HepG2 (cell line): ENCODE results near the gene SEC14L1. TPM values are rescaled to one million over a fixed set of nuclear protein-coding genes. Genes with fewer than 3 reads are reported as not detected.

Experiments used
- ELF1 ChIP-seq: sonication (generic); formaldehyde crosslinking; IDR thresholded peaks from 2 replicates; pipeline ENCODE4 v1.4.0; 2020; ENCODE audit warnings: missing genetic modification reagents
- FIP1L1 ChIP-seq: fragments of 200-400 bp; formaldehyde crosslinking; IDR thresholded peaks from 2 replicates; pipeline ENCODE4 v1.6.1; 2018; ENCODE audit warnings: low read depth, mild to moderate bottlenecking, low read length, moderate library complexity, borderline replicate concordance; ENCODE audit not compliant: insufficient read depth
- HMG20B ChIP-seq: conservative IDR thresholded peaks from 2 replicates; pipeline ENCODE4 v1.6.1; 2016; ENCODE audit warnings: missing genetic modification reagents, missing compliant biosample characterization
- KDM6A ChIP-seq: IDR thresholded peaks from 2 replicates; pipeline ENCODE4 v1.6.1; 2016; ENCODE audit warnings: low read depth
- MED8 ChIP-seq: sonication (generic); formaldehyde crosslinking; IDR thresholded peaks from 2 replicates; pipeline ENCODE4 v1.8.1; 2023; ENCODE audit warnings: mild to moderate bottlenecking, missing genetic modification reagents; ENCODE audit not compliant: insufficient replicate concordance
- SIX1 ChIP-seq: sonication (generic); formaldehyde crosslinking; IDR thresholded peaks from 2 replicates; pipeline ENCODE4 v1.4.0; 2020; ENCODE audit warnings: missing genetic modification reagents, borderline replicate concordance
- ZBTB7B ChIP-seq: sonication (generic); formaldehyde crosslinking; IDR thresholded peaks from 2 replicates; pipeline ENCODE4 v1.4.0; 2020; ENCODE audit warnings: missing genetic modification reagents
- ZMYM4 ChIP-seq: sonication (generic); formaldehyde crosslinking; IDR thresholded peaks from 2 replicates; pipeline ENCODE4 v1.8.1; 2023; ENCODE audit warnings: mild to moderate bottlenecking, missing genetic modification reagents
- ZNF354B ChIP-seq: sonication (generic); formaldehyde crosslinking; IDR thresholded peaks from 2 replicates; pipeline ENCODE4 v1.8.0; 2022; ENCODE audit warnings: mild to moderate bottlenecking, missing genetic modification reagents
- ZNF572 ChIP-seq: sonication (generic); formaldehyde crosslinking; IDR thresholded peaks from 2 replicates; pipeline ENCODE4 v1.5.1; 2020; ENCODE audit warnings: mild to moderate bottlenecking, missing genetic modification reagents
- ZNF629 ChIP-seq: sonication (generic); formaldehyde crosslinking; conservative IDR thresholded peaks from 2 replicates; pipeline ENCODE4 v1.5.0; 2020; ENCODE audit warnings: missing genetic modification reagents
- ZSCAN12 ChIP-seq: sonication (generic); formaldehyde crosslinking; IDR thresholded peaks from 2 replicates; pipeline ENCODE4 v1.9.0; 2021; ENCODE audit warnings: mild to moderate bottlenecking, missing genetic modification reagents
- polyA plus RNA-seq, 8 experiments: library from polyadenylated mRNA; depleted of rRNA in 3 of 8; stranded (reverse) in 7 of 8; unstranded in 1 of 8; fragments of >200 nt; fragmentation: Illumina TruSeq in 4 of 8; extraction: Trizol in 4 of 8; gene quantifications; 2 replicates each; pipeline versions ENCODE4 v1.2.1 to v1.2.3, GENCODE V29; 2011 to 2016; ENCODE audit warnings: low read depth in 4 of 8, missing spikeins in 1 of 8, mixed read lengths in 1 of 8; ENCODE audit not compliant: insufficient read depth in 1 of 8
- total RNA-seq, 5 experiments: library from RNA; depleted of rRNA; stranded (reverse); fragments of >200 nt; fragmentation: Illumina TruSeq; extraction: Trizol; gene quantifications; 2 replicates each; pipeline ENCODE4 v1.2.3, GENCODE V29; 2016; ENCODE audit warnings: low read depth in 1 of 5
- TF ChIP-seq, protein P1 (sequence below): IDR thresholded peaks from 2 replicates; pipeline ENCODE4 v1.6.1; 2016
- TF ChIP-seq, protein P2 (sequence below): sonication (generic); formaldehyde crosslinking; IDR thresholded peaks from 2 replicates; pipeline ENCODE4 v1.4.0; 2020; ENCODE audit warnings: mild to moderate bottlenecking, missing genetic modification reagents
- TF ChIP-seq, protein P3 (sequence below): sonication (generic); formaldehyde crosslinking; IDR thresholded peaks from 2 replicates; pipeline ENCODE4 v1.4.0; 2020; ENCODE audit warnings: missing genetic modification reagents, borderline replicate concordance
- TF ChIP-seq, protein P4 (sequence below): sonication (generic); IDR thresholded peaks from 2 replicates; pipeline ENCODE4 v1.6.1; 2016; ENCODE audit warnings: low read depth, borderline replicate concordance
- TF ChIP-seq, protein P5 (sequence below): IDR thresholded peaks from 2 replicates; pipeline ENCODE4 v1.6.1; 2016; ENCODE audit warnings: low read depth, borderline replicate concordance
- TF ChIP-seq, protein P6 (sequence below): IDR thresholded peaks from 2 replicates; pipeline ENCODE4 v1.6.1; 2016; ENCODE audit warnings: missing compliant biosample characterization, missing genetic modification reagents, borderline replicate concordance
- TF ChIP-seq, protein P7 (sequence below): sonication (generic); formaldehyde crosslinking; IDR thresholded peaks from 2 replicates; pipeline ENCODE4 v1.5.1; 2020; ENCODE audit warnings: mild to moderate bottlenecking, missing genetic modification reagents, moderate library complexity

The SEC14L1 gene
- total and polyA plus RNA-seq, 2 of the 13 experiments (the other 11 are each of a cell fraction or from before 2014, with no cell fraction given), result 26.3 to 43.9 TPM

DNA sequence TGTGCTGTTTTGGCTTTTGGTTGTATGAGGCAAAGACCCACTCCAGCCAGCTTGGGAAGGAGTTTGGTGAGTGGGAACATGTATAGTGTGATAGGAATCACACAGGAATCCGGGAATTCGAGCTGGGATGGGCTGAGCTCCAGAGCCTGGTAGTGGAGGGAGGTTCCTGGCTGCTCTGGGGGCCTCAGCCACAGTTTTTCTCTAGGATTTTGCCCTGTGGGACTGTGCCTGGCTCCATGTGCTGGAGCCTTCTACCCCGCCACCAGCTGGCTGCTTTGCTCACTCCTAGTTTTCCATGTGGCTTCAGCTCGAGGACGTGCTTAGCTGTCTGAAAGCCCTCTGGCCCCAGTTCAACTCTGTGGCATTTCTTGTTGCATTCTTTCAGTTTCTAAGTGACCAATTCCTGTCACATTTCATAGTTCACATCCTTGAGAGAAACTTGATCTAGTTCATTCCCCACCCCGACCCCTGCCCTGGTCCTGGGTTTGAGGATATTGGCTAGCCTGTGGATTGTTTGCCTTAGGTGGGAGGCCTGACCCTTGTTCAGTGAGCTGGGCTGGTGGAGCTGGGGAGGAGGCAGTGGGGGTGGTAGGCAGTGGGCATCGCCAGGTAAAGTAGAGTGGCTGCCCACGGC is 5.0 kb downstream of the SEC14L1 start (continued):
- TF ChIP-seq, protein P1, sequence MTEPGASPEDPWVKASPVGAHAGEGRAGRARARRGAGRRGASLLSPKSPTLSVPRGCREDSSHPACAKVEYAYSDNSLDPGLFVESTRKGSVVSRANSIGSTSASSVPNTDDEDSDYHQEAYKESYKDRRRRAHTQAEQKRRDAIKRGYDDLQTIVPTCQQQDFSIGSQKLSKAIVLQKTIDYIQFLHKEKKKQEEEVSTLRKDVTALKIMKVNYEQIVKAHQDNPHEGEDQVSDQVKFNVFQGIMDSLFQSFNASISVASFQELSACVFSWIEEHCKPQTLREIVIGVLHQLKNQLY (CRISPR knock-in tag), result 0 out of 2 replicates have a peak, but pooled peaks have one; percentile 46
- TF ChIP-seq, protein P2, sequence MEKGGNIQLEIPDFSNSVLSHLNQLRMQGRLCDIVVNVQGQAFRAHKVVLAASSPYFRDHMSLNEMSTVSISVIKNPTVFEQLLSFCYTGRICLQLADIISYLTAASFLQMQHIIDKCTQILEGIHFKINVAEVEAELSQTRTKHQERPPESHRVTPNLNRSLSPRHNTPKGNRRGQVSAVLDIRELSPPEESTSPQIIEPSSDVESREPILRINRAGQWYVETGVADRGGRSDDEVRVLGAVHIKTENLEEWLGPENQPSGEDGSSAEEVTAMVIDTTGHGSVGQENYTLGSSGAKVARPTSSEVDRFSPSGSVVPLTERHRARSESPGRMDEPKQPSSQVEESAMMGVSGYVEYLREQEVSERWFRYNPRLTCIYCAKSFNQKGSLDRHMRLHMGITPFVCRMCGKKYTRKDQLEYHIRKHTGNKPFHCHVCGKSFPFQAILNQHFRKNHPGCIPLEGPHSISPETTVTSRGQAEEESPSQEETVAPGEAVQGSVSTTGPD (CRISPR knock-in tag), result peak; percentile 52; the same call in 1 of the 2 replicates
- TF ChIP-seq KDM6A (CRISPR knock-in tag) (0 out of 2 replicates have a peak, but pooled peaks have one; percentile 19), ZSCAN12 (CRISPR knock-in tag) (peak; percentile 79; the same call in 1 of the 2 replicates), SIX1 (CRISPR knock-in tag) (peak; percentile 87), ZNF629 (CRISPR knock-in tag) (no peak), HMG20B (no peak), MED8 (CRISPR knock-in tag) (no peak), ZNF572 (0 out of 2 replicates have a peak, but pooled peaks have one; percentile 51), FIP1L1 (no peak), ZMYM4 (CRISPR knock-in tag) (peak; percentile 43; the same call in 1 of the 2 replicates), ZBTB7B (CRISPR knock-in tag) (peak; percentile 28; the same call in 1 of the 2 replicates), ELF1 (CRISPR knock-in tag) (0 out of 2 replicates have a peak, but pooled peaks have one; percentile 16), ZNF354B (CRISPR knock-in tag) (no peak)
- TF ChIP-seq, protein P3, sequence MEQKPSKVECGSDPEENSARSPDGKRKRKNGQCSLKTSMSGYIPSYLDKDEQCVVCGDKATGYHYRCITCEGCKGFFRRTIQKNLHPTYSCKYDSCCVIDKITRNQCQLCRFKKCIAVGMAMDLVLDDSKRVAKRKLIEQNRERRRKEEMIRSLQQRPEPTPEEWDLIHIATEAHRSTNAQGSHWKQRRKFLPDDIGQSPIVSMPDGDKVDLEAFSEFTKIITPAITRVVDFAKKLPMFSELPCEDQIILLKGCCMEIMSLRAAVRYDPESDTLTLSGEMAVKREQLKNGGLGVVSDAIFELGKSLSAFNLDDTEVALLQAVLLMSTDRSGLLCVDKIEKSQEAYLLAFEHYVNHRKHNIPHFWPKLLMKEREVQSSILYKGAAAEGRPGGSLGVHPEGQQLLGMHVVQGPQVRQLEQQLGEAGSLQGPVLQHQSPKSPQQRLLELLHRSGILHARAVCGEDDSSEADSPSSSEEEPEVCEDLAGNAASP, result peak; percentile 45; the same call in 1 of the 2 replicates
- TF ChIP-seq, protein P4, sequence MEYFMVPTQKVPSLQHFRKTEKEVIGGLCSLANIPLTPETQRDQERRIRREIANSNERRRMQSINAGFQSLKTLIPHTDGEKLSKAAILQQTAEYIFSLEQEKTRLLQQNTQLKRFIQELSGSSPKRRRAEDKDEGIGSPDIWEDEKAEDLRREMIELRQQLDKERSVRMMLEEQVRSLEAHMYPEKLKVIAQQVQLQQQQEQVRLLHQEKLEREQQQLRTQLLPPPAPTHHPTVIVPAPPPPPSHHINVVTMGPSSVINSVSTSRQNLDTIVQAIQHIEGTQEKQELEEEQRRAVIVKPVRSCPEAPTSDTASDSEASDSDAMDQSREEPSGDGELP, result peak; percentile 75
- TF ChIP-seq, protein P5, sequence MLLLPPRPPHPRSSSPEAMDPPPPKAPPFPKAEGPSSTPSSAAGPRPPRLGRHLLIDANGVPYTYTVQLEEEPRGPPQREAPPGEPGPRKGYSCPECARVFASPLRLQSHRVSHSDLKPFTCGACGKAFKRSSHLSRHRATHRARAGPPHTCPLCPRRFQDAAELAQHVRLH (CRISPR knock-in tag), result peak; percentile 79; the same call in 1 of the 2 replicates
- TF ChIP-seq, protein P6, sequence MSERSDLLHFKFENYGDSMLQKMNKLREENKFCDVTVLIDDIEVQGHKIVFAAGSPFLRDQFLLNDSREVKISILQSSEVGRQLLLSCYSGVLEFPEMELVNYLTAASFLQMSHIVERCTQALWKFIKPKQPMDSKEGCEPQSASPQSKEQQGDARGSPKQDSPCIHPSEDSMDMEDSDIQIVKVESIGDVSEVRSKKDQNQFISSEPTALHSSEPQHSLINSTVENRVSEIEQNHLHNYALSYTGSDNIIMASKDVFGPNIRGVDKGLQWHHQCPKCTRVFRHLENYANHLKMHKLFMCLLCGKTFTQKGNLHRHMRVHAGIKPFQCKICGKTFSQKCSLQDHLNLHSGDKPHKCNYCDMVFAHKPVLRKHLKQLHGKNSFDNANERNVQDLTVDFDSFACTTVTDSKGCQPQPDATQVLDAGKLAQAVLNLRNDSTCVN (CRISPR knock-in tag), result peak; percentile 46; the same call in 1 of the 2 replicates
- TF ChIP-seq, protein P7, sequence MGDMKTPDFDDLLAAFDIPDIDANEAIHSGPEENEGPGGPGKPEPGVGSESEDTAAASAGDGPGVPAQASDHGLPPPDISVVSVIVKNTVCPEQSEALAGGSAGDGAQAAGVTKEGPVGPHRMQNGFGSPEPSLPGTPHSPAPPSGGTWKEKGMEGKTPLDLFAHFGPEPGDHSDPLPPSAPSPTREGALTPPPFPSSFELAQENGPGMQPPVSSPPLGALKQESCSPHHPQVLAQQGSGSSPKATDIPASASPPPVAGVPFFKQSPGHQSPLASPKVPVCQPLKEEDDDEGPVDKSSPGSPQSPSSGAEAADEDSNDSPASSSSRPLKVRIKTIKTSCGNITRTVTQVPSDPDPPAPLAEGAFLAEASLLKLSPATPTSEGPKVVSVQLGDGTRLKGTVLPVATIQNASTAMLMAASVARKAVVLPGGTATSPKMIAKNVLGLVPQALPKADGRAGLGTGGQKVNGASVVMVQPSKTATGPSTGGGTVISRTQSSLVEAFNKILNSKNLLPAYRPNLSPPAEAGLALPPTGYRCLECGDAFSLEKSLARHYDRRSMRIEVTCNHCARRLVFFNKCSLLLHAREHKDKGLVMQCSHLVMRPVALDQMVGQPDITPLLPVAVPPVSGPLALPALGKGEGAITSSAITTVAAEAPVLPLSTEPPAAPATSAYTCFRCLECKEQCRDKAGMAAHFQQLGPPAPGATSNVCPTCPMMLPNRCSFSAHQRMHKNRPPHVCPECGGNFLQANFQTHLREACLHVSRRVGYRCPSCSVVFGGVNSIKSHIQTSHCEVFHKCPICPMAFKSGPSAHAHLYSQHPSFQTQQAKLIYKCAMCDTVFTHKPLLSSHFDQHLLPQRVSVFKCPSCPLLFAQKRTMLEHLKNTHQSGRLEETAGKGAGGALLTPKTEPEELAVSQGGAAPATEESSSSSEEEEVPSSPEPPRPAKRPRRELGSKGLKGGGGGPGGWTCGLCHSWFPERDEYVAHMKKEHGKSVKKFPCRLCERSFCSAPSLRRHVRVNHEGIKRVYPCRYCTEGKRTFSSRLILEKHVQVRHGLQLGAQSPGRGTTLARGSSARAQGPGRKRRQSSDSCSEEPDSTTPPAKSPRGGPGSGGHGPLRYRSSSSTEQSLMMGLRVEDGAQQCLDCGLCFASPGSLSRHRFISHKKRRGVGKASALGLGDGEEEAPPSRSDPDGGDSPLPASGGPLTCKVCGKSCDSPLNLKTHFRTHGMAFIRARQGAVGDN, result peak; percentile 98
